ENCODE data around the gene TRIM67. TPM values are rescaled to one million over a fixed set of nuclear protein-coding genes. Genes with fewer than 3 reads are reported as not detected.

TRIM67 gene
- total and polyA plus RNA-seq, 9 of the 15 experiments (the other 6 are each of a cell fraction or from before 2014, with no cell fraction given) = 0.04 to 0.60 (median 0.31) TPM

- TF ChIP-seq XRCC3 (IDR thresholded peaks at IDR 0.05) (no peak), SMARCA5 (IDR thresholded peaks at IDR 0.05) (no peak), HIVEP1 (CRISPR knock-in tag; IDR thresholded peaks at IDR 0.05) (no peak), ZNF354B (CRISPR knock-in tag; IDR thresholded peaks at IDR 0.05) (no peak), RFX1 (IDR thresholded peaks at IDR 0.05) (no peak), ZC3H11A (IDR thresholded peaks at IDR 0.05; ENCODE audit: low read depth, low read length) (no peak), MBD2 (IDR thresholded peaks at IDR 0.05; ENCODE audit: borderline replicate concordance, low read depth) (no peak), PRMT5 (CRISPR knock-in tag; IDR thresholded peaks at IDR 0.05) (no peak), DNMT1 (IDR thresholded peaks at IDR 0.05) (no peak), FOXO4 (CRISPR knock-in tag; IDR thresholded peaks at IDR 0.05) (no peak), DACH1 (IDR thresholded peaks at IDR 0.05; ENCODE audit: partially characterized antibody) (no peak), ZSCAN29 (IDR thresholded peaks at IDR 0.05) (no peak), CTCF (IDR thresholded peaks at IDR 0.05 in 2 of 3, conservative IDR thresholded peaks at IDR 0.05 in 1 of 3; ENCODE audit: insufficient read depth in 2 of 3, low read depth in 1 of 3, low read length in 3 of 3) (0 out of 6 replicates have a peak, but pooled peaks of 1 of the 3 experiments have one; percentile 13), PTTG1 (tag; IDR thresholded peaks at IDR 0.05; ENCODE audit: low read depth) (peak; percentile 64; the same call in 1 of the 2 replicates), ZNF12 (CRISPR knock-in tag; IDR thresholded peaks at IDR 0.05) (no peak), KHSRP (IDR thresholded peaks at IDR 0.05) (no peak), FOXM1 (IDR thresholded peaks at IDR 0.05; ENCODE audit: low read depth) (no peak), FOXM1 (CRISPR knock-in tag; IDR thresholded peaks at IDR 0.05; ENCODE audit: low read depth) (0 out of 2 replicates have a peak, but pooled peaks have one; percentile 11), ZNF384 (IDR thresholded peaks at IDR 0.05; ENCODE audit: low read depth, low read length) (no peak), RAD21 (CRISPR knock-in tag; conservative IDR thresholded peaks at IDR 0.05 in 1 of 2, IDR thresholded peaks at IDR 0.05 in 1 of 2) (peak in 1 of 2 experiments; percentile 8; a peak in 1 of 4 replicates), CREBBP (IDR thresholded peaks at IDR 0.05; ENCODE audit: low read depth, low read length) (no peak), TFE3 (CRISPR knock-in tag; IDR thresholded peaks at IDR 0.05) (no peak), HDAC6 (IDR thresholded peaks at IDR 0.05; ENCODE audit: low read depth, low read length) (no peak), FUS (optimal IDR thresholded peaks at IDR 0.05; ENCODE audit: low read depth, low read length) (no peak), ZFX (CRISPR knock-in tag; IDR thresholded peaks at IDR 0.05) (no peak), SPI1 (IDR thresholded peaks at IDR 0.05; ENCODE audit: borderline replicate concordance, low read depth, low read length) (no peak), ZNF766 (CRISPR knock-in tag; conservative IDR thresholded peaks at IDR 0.05) (peak; percentile 91)
Measured at GRCh38 chr1:231159202-231159962, 2.5 kb upstream of the TRIM67 start (continued).

Measured in K562 (cell line).